ENCODE measurements around the gene PEX7.

Gene PEX7

GRCh38 chr6:136795386-136795785 lies 27.0 kb upstream of the PEX7 start:
- TF ChIP-seq CTCF (IDR thresholded peaks at IDR 0.05; ENCODE audit: extremely low read depth, insufficient read depth, missing control alignments) = no peak
- in situ Hi-C loops (cut with MboI; ENCODE audit: low pct_unique_long_range_greater_than_20kb, low sequenced_read_pairs, unreplicated experiment) = loop anchor here (10.0 kb wide), 1 partner anchor 151 kb away; no protein-coding TSS in a partner anchor
- no peak for DNase-seq (ENCODE audit: low spot score)

DNA sequence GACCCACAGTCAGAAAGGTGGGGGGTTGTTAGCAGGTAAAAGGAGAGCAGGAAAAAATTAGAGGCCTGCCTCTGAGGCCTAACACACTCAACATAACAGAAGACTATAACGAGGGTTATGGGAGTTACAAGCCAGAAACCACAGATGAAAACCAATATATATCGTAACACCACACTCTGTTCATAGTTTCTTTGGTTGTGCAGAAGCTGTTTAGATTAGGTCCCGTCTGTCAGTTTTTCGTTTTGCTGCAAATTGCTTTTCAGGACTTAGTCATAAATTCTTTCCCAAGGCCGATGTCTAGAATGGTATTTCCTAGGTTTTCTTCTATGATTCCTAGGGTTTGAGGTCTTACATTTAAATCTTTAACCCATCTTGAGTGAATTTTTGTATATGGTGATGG lies 26.4 kb upstream of the PEX7 start:
- in situ Hi-C loops (cut with MboI; ENCODE audit: low pct_unique_long_range_greater_than_20kb, low sequenced_read_pairs, unreplicated experiment) = loop anchor here (10.0 kb wide), 1 partner anchor 151 kb away; no protein-coding TSS in a partner anchor
- TF ChIP-seq CTCF (IDR thresholded peaks at IDR 0.05; ENCODE audit: extremely low read depth, insufficient read depth, missing control alignments) = no peak
- DNase-seq (ENCODE audit: low spot score) = no peak

DNA sequence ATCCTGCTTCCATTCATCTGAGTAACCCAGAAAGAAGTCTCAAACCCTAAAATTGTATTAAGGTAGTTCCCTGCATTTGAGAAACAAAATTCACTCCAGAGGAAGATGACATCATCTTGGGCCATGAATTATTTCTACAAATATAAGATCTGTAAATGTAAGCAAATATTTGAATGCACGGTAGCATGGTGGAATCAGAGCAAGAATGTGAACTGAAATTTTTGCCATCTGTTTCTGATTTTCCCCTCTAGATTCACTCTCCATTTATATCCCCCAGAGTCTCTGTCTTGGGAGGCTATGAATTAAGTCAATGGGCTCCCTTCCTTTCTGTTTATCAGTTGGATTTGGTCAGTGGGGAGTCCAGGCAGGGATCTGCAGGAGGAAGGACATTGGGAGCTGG lies 24.3 kb upstream of the PEX7 start:
- no peak for DNase-seq (ENCODE audit: low spot score)
- in situ Hi-C loops (cut with MboI; ENCODE audit: low pct_unique_long_range_greater_than_20kb, low sequenced_read_pairs, unreplicated experiment) = loop anchor here (10.0 kb wide), 1 partner anchor 153 kb away; no protein-coding TSS in a partner anchor
- no peak for TF ChIP-seq CTCF (IDR thresholded peaks at IDR 0.05; ENCODE audit: extremely low read depth, insufficient read depth, missing control alignments)

DNA sequence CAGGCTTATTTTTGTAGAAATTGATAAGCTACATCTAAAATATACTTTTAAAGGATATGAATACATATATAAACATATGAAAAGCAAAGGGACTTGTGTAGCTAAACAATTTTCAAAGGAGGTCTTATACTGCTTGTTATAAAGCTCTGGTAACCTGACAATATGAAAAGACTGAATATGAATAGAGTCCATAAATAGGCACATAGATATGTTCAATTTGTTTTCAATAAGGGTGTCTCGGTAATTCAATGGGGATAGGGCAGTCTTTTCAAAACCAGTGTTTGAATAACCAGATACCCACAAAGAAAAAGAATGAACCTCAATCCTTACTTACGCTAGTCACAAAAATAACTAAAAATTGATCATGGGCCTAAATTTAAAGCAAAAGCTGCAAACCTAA lies 20.8 kb upstream of the PEX7 start:
- no peak for DNase-seq (ENCODE audit: low spot score)
- no peak for TF ChIP-seq CTCF (IDR thresholded peaks at IDR 0.05; ENCODE audit: extremely low read depth, insufficient read depth, missing control alignments)
- in situ Hi-C loops (cut with MboI; ENCODE audit: low pct_unique_long_range_greater_than_20kb, low sequenced_read_pairs, unreplicated experiment) = no loop called here

DNA sequence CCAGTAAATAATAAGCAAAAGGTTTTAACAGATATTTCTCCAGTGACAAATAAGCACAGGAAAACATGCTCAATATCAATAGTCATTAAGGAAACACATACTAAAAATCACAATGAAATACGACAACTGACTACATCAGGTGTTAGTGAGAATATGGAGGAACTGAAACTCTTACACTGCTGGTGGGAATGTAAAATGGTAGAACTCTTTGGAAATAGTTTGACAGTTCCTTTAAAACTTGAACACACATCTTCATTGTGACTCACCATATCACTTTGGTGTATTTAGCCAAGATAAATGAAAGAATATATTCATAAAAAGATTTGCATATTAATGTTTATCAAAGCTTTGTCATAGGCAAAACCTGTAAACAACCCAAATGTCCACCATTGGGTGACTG lies 18.8 kb upstream of the PEX7 start:
- in situ Hi-C loops (cut with MboI; ENCODE audit: low pct_unique_long_range_greater_than_20kb, low sequenced_read_pairs, unreplicated experiment) = no loop called here
- TF ChIP-seq CTCF (IDR thresholded peaks at IDR 0.05; ENCODE audit: extremely low read depth, insufficient read depth, missing control alignments) = no peak
- no peak for DNase-seq (ENCODE audit: low spot score)

- DNase-seq (ENCODE audit: low spot score) = no peak
- in situ Hi-C loops (cut with MboI; ENCODE audit: low pct_unique_long_range_greater_than_20kb, low sequenced_read_pairs, unreplicated experiment) = no loop called here
- TF ChIP-seq CTCF (IDR thresholded peaks at IDR 0.05; ENCODE audit: extremely low read depth, insufficient read depth, missing control alignments) = no peak
These were observed 13.1 kb upstream of the PEX7 start for GRCh38 chr6:136809091-136809860.

Measured in GM13977 (cell line).